PFSK-1 (cell line): ENCODE results near the gene POLL.

Source experiments
- FOXP2 ChIP-seq: optimal IDR thresholded peaks from 2 replicates; pipeline ENCODE3; 2011; ENCODE audit warnings: borderline replicate concordance, control low read depth, inconsistent platforms; ENCODE audit not compliant: insufficient read depth; ENCODE audit errors: extremely low read length, extremely low read depth
- POLR2AphosphoS5 ChIP-seq: IDR thresholded peaks from 2 replicates; pipeline ENCODE4 v1.6.1; 2012; ENCODE audit warnings: low read depth, mild to moderate bottlenecking, control low read depth, low read length, moderate library complexity
- SIN3A ChIP-seq: IDR thresholded peaks from 2 replicates; pipeline ENCODE4 v1.6.1; 2012; ENCODE audit warnings: mild to moderate bottlenecking, low read length, moderate library complexity, borderline replicate concordance; ENCODE audit not compliant: insufficient read depth
- TAF1 ChIP-seq: IDR thresholded peaks from 2 replicates; pipeline ENCODE4 v1.6.1; 2012; ENCODE audit warnings: low read length, control low read depth, borderline replicate concordance; ENCODE audit not compliant: insufficient read depth
- TF ChIP-seq, protein P1 (sequence below), 2 experiments: IDR thresholded peaks; 2 replicates each; pipeline versions ENCODE4 v1.6.1 to v1.8.0; 2011 to 2012; ENCODE audit warnings: low read depth in 2 of 2, low read length in 2 of 2, control low read depth in 1 of 2, inconsistent platforms in 1 of 2, mild to moderate bottlenecking in 1 of 2, moderate library complexity in 1 of 2; ENCODE audit not compliant: insufficient read depth in 1 of 2

The POLL gene

DNA sequence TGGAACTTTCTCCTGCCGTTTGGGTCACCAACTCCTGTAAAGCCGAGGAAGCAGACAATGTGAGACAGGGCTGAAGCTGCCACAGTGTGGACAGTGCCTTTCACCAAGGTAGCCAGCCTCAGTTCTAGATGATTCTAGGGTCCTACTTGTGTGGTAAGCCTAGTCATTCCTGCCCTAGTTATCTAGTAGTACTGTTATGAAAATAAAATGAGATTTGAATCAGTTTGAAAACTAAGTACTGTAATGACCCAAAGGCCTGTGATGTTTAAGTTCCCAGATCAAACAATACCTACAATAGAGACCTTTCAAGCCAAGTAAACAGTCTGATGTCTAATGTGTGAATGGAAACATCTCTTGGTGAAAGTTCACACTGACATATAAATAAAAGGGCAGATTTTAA lies 37.1 kb downstream of the POLL start:
- TF ChIP-seq FOXP2 (no peak), POLR2AphosphoS5 (no peak), SIN3A (no peak), TAF1 (no peak)
- TF ChIP-seq, protein P1, sequence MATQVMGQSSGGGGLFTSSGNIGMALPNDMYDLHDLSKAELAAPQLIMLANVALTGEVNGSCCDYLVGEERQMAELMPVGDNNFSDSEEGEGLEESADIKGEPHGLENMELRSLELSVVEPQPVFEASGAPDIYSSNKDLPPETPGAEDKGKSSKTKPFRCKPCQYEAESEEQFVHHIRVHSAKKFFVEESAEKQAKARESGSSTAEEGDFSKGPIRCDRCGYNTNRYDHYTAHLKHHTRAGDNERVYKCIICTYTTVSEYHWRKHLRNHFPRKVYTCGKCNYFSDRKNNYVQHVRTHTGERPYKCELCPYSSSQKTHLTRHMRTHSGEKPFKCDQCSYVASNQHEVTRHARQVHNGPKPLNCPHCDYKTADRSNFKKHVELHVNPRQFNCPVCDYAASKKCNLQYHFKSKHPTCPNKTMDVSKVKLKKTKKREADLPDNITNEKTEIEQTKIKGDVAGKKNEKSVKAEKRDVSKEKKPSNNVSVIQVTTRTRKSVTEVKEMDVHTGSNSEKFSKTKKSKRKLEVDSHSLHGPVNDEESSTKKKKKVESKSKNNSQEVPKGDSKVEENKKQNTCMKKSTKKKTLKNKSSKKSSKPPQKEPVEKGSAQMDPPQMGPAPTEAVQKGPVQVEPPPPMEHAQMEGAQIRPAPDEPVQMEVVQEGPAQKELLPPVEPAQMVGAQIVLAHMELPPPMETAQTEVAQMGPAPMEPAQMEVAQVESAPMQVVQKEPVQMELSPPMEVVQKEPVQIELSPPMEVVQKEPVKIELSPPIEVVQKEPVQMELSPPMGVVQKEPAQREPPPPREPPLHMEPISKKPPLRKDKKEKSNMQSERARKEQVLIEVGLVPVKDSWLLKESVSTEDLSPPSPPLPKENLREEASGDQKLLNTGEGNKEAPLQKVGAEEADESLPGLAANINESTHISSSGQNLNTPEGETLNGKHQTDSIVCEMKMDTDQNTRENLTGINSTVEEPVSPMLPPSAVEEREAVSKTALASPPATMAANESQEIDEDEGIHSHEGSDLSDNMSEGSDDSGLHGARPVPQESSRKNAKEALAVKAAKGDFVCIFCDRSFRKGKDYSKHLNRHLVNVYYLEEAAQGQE (IDR thresholded peaks at IDR 0.05; ENCODE audit: insufficient read depth in 1 of 2, low read depth in 2 of 2, low read length in 2 of 2): no peak

DNA sequence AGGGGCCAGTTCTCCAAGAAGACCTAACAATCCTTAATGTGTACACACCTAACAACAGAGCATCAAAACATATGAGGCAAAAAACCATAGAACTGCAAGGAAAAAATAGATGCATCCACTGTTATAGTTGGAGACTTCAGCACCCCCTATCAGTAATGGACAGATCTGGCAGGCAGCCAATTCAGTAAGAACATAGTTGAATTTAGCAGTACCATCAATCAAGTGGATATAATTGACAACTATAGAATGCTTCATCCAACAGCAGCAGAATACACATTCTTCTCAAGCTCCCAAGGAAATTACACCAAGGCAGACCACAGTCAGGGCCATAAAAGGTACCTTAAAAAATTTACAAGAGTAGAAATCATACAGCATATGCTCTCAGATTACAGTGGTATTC lies 42.2 kb downstream of the POLL start:
- TF ChIP-seq FOXP2: no peak
- no peak for TF ChIP-seq SIN3A
- TF ChIP-seq TAF1: no peak
- no peak for TF ChIP-seq POLR2AphosphoS5
- TF ChIP-seq, protein P1 (IDR thresholded peaks at IDR 0.05; ENCODE audit: insufficient read depth in 1 of 2, low read depth in 2 of 2, low read length in 2 of 2): no peak

DNA sequence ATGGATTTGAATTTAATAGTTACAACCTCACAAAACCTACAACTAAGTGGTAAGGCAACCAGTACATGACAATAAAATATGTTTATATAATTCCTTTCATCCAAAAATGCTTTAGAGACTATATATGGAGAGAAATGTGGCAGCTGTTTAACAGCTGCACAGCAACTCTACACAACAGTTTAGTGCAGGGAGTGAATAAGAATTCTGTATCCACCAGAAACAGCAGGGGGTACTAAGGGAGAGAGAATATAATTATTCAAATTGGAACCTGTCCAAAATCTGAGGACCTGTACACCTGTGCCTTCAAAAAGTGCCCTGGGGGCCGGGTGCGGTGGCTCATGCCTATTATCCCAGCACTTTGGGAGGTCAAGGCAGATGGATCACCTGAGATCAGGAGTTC lies 49.6 kb downstream of the POLL start:
- TF ChIP-seq FOXP2: no peak

DNA sequence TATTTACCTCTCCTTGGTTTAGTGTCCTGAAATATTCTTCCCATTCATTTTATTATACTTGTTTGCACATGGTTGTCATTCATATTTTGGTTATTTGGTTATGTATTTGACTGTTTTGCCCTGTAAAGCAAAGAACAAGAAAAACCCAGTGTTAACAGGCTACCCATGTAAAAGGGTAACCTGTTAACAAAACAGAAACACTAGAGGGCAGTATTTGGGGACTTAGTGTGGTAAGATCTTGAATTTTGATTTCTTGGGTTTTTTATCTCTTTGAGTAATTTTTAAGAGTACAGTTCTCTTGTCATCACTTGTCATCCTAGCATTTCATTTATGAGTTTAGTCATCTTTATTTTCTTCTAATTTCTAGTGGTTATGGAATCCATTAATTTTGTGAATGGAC lies 51.3 kb downstream of the POLL start:
- TF ChIP-seq POLR2AphosphoS5: no peak
- no peak for TF ChIP-seq FOXP2
- TF ChIP-seq TAF1: no peak
- TF ChIP-seq, protein P1 (IDR thresholded peaks at IDR 0.05; ENCODE audit: insufficient read depth in 1 of 2, low read depth in 2 of 2, low read length in 2 of 2): no peak
- TF ChIP-seq SIN3A: no peak

DNA sequence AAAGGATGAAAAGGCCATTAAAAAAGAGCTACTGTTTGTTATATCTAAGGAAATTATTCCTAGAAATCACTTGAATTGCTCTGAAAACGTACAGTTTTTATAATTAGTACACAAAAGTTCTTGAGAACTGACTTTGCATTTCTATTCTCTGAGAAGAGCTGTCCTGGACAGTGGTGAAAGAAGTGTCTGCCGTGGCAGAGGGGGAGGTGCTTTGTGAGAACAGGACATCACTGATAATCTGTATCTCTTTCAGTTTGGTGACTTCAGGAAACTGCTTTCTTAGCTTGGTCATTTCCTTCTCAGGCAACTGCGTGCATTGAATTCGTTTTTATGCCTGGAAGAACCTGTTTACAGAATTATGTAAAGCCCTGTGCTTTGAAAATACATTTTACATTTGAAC lies 52.1 kb downstream of the POLL start:
- TF ChIP-seq TAF1: no peak
- TF ChIP-seq, protein P1 (IDR thresholded peaks at IDR 0.05; ENCODE audit: insufficient read depth in 1 of 2, low read depth in 2 of 2, low read length in 2 of 2): no peak
- TF ChIP-seq SIN3A: no peak
- no peak for TF ChIP-seq POLR2AphosphoS5
- no peak for TF ChIP-seq FOXP2
